Tibial nerve (tissue), 3 donors: ENCODE results near the gene CHRNA10.

Experiments used
- POLR2A ChIP-seq, 2 donors: fragments of 450-650 bp; IDR thresholded peaks; one replicate each; pipeline ENCODE4 v1.6.1; 2017; ENCODE audit warnings: antibody characterized with exemption in 2 of 2, mild to moderate bottlenecking in 2 of 2, moderate library complexity in 2 of 2
- TF ChIP-seq, protein P1 (sequence below), 5 experiments: fragments of 200-600 bp in 3 of 5; fragments of 450-650 bp in 2 of 5; sonication (generic) in 3 of 5; IDR thresholded peaks; one replicate each; pipeline ENCODE4 v1.5.1; 2016 to 2019; ENCODE audit warnings: antibody characterized with exemption in 5 of 5, mild to moderate bottlenecking in 3 of 5, moderate library complexity in 2 of 5

GRCh38 chr11:3683039-3683438 lies 11.9 kb upstream of the CHRNA10 start:
- TF ChIP-seq, protein P1, sequence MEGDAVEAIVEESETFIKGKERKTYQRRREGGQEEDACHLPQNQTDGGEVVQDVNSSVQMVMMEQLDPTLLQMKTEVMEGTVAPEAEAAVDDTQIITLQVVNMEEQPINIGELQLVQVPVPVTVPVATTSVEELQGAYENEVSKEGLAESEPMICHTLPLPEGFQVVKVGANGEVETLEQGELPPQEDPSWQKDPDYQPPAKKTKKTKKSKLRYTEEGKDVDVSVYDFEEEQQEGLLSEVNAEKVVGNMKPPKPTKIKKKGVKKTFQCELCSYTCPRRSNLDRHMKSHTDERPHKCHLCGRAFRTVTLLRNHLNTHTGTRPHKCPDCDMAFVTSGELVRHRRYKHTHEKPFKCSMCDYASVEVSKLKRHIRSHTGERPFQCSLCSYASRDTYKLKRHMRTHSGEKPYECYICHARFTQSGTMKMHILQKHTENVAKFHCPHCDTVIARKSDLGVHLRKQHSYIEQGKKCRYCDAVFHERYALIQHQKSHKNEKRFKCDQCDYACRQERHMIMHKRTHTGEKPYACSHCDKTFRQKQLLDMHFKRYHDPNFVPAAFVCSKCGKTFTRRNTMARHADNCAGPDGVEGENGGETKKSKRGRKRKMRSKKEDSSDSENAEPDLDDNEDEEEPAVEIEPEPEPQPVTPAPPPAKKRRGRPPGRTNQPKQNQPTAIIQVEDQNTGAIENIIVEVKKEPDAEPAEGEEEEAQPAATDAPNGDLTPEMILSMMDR (IDR thresholded peaks at IDR 0.05), result no peak
- no peak for TF ChIP-seq POLR2A (IDR thresholded peaks at IDR 0.05)
